Measurements from ENCODE around the gene TNFRSF14.

- TF ChIP-seq CTCF (CRISPR knock-in tag; IDR thresholded peaks at IDR 0.05) = no peak
- TF ChIP-seq SRF (IDR thresholded peaks at IDR 0.05; ENCODE audit: low read depth, low read length) = no peak
- TF ChIP-seq, protein P1, sequence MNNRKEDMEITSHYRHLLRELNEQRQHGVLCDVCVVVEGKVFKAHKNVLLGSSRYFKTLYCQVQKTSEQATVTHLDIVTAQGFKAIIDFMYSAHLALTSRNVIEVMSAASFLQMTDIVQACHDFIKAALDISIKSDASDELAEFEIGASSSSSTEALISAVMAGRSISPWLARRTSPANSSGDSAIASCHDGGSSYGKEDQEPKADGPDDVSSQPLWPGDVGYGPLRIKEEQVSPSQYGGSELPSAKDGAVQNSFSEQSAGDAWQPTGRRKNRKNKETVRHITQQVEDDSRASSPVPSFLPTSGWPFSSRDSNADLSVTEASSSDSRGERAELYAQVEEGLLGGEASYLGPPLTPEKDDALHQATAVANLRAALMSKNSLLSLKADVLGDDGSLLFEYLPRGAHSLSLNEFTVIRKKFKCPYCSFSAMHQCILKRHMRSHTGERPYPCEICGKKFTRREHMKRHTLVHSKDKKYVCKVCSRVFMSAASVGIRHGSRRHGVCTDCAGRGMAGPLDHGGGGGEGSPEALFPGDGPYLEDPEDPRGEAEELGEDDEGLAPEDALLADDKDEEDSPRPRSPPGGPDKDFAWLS (CRISPR knock-in tag; IDR thresholded peaks at IDR 0.05; ENCODE audit: borderline replicate concordance) = no peak
- TF ChIP-seq RORA (CRISPR knock-in tag; IDR thresholded peaks at IDR 0.05) = no peak
- no peak for TF ChIP-seq SMC3 (IDR thresholded peaks at IDR 0.05; ENCODE audit: low read length)
- no peak for TF ChIP-seq ZNF20 (CRISPR knock-in tag; IDR thresholded peaks at IDR 0.05)
- TF ChIP-seq RFX5 (IDR thresholded peaks at IDR 0.05; ENCODE audit: low read depth, low read length) = no peak
- TF ChIP-seq NONO (IDR thresholded peaks at IDR 0.05) = no peak
- no peak for TF ChIP-seq NONO (CRISPR knock-in tag; conservative IDR thresholded peaks at IDR 0.05)
- no peak for TF ChIP-seq POLR2A (IDR thresholded peaks at IDR 0.05; ENCODE audit: insufficient read depth in 1 of 2, low read depth in 2 of 2, low read length in 2 of 2)
- TF ChIP-seq ZNF777 (CRISPR knock-in tag; IDR thresholded peaks at IDR 0.05) = no peak
These were observed 31.8 kb downstream of the TNFRSF14 start for GRCh38 chr1:2587860-2588571.

Data from HepG2 (cell line).